ENCODE measurements around the gene ZC3H7A. TPM values are rescaled to one million over a fixed set of nuclear protein-coding genes. Genes with fewer than 3 reads are reported as not detected.

ZC3H7A gene
- total and polyA plus RNA-seq, 2 of the 13 experiments (the other 11 are each of a cell fraction or from before 2014, with no cell fraction given): 29.2 to 36.8 TPM

DNA sequence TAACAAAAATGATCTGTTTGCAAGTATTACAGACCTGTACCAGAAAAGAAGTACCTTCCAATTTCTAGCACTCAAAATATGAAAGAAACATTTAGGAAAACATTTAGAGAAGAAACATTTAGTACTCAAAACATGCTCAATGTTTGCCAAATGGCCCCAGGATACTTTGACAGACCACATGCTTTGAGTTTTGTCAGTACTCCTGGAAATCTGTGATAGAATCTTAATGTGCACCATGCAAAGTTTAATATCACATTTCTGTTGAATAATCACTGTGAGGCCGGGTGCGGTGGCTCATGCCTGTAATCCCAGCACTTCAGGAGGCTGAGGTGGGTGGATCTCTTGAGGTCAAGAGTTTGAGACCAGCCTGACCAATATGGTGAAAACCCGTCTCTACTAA lies 8.5 kb upstream of the ZC3H7A start:
- no peak for FAIRE-seq
- no peak for ATAC-seq
- no peak overlapping the region for H3K4me3 ChIP-seq (replicated peaks in 1 of 3; ENCODE audit: insufficient read depth in 1 of 3, low read depth in 2 of 3, low read length in 3 of 3)
- intact Hi-C loops (cut with micrococcal nuclease; ENCODE audit: unreplicated experiment): no loop called here
- WGBS (ENCODE audit: low lambda C conversion rate): 39% methylated on average over 3 of the region's 3 CpGs
- no peak for DNase-seq (ENCODE audit: low spot score)
- ChIA-PET CTCF (ENCODE audit: low intra/inter-chr PET ratio, low total read pairs) (no interaction called here), POLR2A (interaction anchor here (9.0 kb wide), 1 partner anchor 8 kb away, joined by 121 read pairs; the partner anchor contains the start of gene ZC3H7A)
- no peak overlapping the region for H2AFZ ChIP-seq (ENCODE audit: low read length)
- in situ Hi-C loops (cut with HindIII; ENCODE audit: extremely low pct_ligation_motif_present, low pct_unique_long_range_greater_than_20kb): no loop called here
- H3K4me2 ChIP-seq (ENCODE audit: low read depth, low read length): no peak overlapping the region
- no peak overlapping the region for H3K27ac ChIP-seq (ENCODE audit: extremely low read length, insufficient read depth, low read length)
- H4K20me1 ChIP-seq (ENCODE audit: insufficient read depth, low read length): no peaks in the 10 kb centered on the region
- no peaks in the 10 kb centered on the region for H3K36me3 ChIP-seq (replicated peaks in 1 of 2; ENCODE audit: control insufficient read depth in 1 of 2, insufficient read depth in 2 of 2, low read length in 2 of 2)
- H3K79me2 ChIP-seq (ENCODE audit: insufficient read depth, low read length): no peaks in the 10 kb centered on the region
- TF ChIP-seq GTF3A (CRISPR knock-in tag; conservative IDR thresholded peaks at IDR 0.05) (no peak), TMF1 (CRISPR knock-in tag; IDR thresholded peaks at IDR 0.05; ENCODE audit: low read depth) (0 out of 2 replicates have a peak, but pooled peaks have one; percentile 44)
- no peaks in the 10 kb centered on the region for H3K9me3 ChIP-seq (ENCODE audit: low read length)
- no peaks in the 10 kb centered on the region; a peak in 1 of 5 replicates for H3K27me3 ChIP-seq (ENCODE audit: control insufficient read depth in 1 of 2, insufficient read depth in 2 of 2, low read length in 2 of 2)
- peaks cover 33% of the 10 kb centered on the region for H3K4me1 ChIP-seq (ENCODE audit: insufficient read depth, low read length)
- H3K9ac ChIP-seq (ENCODE audit: insufficient read depth, low read depth, low read length): no peak overlapping the region
- BruUV-seq (replicated peaks): no TSS peak

DNA sequence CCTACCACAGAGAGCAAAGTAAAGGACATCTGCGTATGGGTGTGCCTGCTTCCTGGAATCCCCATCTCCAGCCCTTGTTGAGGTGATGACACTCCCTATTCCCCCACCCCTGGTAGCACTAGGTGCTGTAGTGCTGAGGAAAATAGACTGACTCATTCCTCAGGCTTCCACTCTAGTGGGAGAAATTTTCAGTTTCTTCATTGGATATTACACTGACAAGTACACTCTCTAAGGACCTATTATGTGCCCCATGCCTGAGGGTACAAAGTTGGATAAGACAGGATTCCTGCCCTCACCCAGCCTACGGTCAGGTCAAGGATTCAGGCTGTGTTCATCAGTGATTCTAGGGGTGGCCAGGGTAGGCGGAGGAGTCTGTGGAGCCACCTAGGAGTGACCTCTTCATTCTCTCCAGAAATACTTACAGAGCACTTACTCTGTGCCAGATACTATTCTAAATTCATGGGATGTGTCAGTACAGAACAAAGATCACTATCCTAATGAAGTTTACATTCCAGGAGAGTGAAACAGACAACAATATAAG lies 4.5 kb upstream of the ZC3H7A start:
- intact Hi-C loops (cut with micrococcal nuclease; ENCODE audit: unreplicated experiment) (no loop called here), in situ Hi-C loops (cut with HindIII; ENCODE audit: extremely low pct_ligation_motif_present, low pct_unique_long_range_greater_than_20kb) (no loop called here)
- H2AFZ ChIP-seq (ENCODE audit: low read length): no peak overlapping the region
- FAIRE-seq (no peak), ATAC-seq (no peak), DNase-seq (ENCODE audit: low spot score) (no peak)
- no peaks in the 10 kb centered on the region for H3K9me3 ChIP-seq (ENCODE audit: low read length)
- H3K4me2 ChIP-seq (ENCODE audit: low read depth, low read length): no peak overlapping the region
- H3K27ac ChIP-seq (ENCODE audit: extremely low read length, insufficient read depth, low read length): no peak overlapping the region
- H3K27me3 ChIP-seq (ENCODE audit: control insufficient read depth in 1 of 2, insufficient read depth in 2 of 2, low read length in 2 of 2): no peaks in the 10 kb centered on the region; a peak in 1 of 5 replicates
- no peak overlapping the region for H3K9ac ChIP-seq (ENCODE audit: insufficient read depth, low read depth, low read length)
- ChIA-PET CTCF (ENCODE audit: low intra/inter-chr PET ratio, low total read pairs) (no interaction called here), POLR2A (no interaction called here)
- H4K20me1 ChIP-seq (ENCODE audit: insufficient read depth, low read length): no peaks in the 10 kb centered on the region
- H3K4me1 ChIP-seq (ENCODE audit: insufficient read depth, low read length): peaks cover 40% of the 10 kb centered on the region
- H3K4me3 ChIP-seq (replicated peaks in 1 of 3; ENCODE audit: insufficient read depth in 1 of 3, low read depth in 2 of 3, low read length in 3 of 3): no peak overlapping the region
- 62% methylated on average over 3 of the region's 3 CpGs for WGBS (ENCODE audit: low lambda C conversion rate)
- H3K79me2 ChIP-seq (ENCODE audit: insufficient read depth, low read length): peaks cover 25% of the 10 kb centered on the region
- no TSS peak for BruUV-seq (replicated peaks)
- H3K36me3 ChIP-seq (replicated peaks in 1 of 2; ENCODE audit: control insufficient read depth in 1 of 2, insufficient read depth in 2 of 2, low read length in 2 of 2): no peaks in the 10 kb centered on the region
- TF ChIP-seq SIX4 (CRISPR knock-in tag; IDR thresholded peaks at IDR 0.05) (no peak), PHF21A (CRISPR knock-in tag; IDR thresholded peaks at IDR 0.05) (no peak), GABPB1 (CRISPR knock-in tag; IDR thresholded peaks at IDR 0.05) (no peak), ZNF746 (CRISPR knock-in tag; IDR thresholded peaks at IDR 0.05) (no peak), RFX3 (CRISPR knock-in tag; IDR thresholded peaks at IDR 0.05) (no peak), ZFP41 (CRISPR knock-in tag; IDR thresholded peaks at IDR 0.05; ENCODE audit: borderline replicate concordance) (no peak), SSRP1 (CRISPR knock-in tag; IDR thresholded peaks at IDR 0.05) (no peak), ZSCAN21 (CRISPR knock-in tag; IDR thresholded peaks at IDR 0.05; ENCODE audit: borderline replicate concordance) (no peak), KAT2B (IDR thresholded peaks at IDR 0.05; ENCODE audit: borderline replicate concordance, low read depth, low read length) (no peak), NONO (IDR thresholded peaks at IDR 0.05) (no peak), NONO (CRISPR knock-in tag; conservative IDR thresholded peaks at IDR 0.05) (peak; percentile 57; the same call in 1 of the 2 replicates), PHF20 (CRISPR knock-in tag; IDR thresholded peaks at IDR 0.05) (no peak), ZNF713 (CRISPR knock-in tag; IDR thresholded peaks at IDR 0.05) (no peak), ZC3H13 (CRISPR knock-in tag; IDR thresholded peaks at IDR 0.05) (peak; percentile 84), ZFP90 (CRISPR knock-in tag; IDR thresholded peaks at IDR 0.05; ENCODE audit: borderline replicate concordance) (no peak)
- TF ChIP-seq, protein P1, sequence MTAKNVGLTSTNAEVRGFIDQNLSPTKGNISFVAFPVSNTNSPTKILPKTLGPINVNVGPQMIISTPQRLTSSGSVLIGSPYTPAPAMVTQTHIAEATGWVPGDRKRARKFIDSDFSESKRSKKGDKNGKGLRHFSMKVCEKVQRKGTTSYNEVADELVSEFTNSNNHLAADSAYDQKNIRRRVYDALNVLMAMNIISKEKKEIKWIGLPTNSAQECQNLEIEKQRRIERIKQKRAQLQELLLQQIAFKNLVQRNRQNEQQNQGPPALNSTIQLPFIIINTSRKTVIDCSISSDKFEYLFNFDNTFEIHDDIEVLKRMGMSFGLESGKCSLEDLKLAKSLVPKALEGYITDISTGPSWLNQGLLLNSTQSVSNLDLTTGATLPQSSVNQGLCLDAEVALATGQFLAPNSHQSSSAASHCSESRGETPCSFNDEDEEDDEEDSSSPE (CRISPR knock-in tag; IDR thresholded peaks at IDR 0.05): no peak
- TF ChIP-seq, protein P2, sequence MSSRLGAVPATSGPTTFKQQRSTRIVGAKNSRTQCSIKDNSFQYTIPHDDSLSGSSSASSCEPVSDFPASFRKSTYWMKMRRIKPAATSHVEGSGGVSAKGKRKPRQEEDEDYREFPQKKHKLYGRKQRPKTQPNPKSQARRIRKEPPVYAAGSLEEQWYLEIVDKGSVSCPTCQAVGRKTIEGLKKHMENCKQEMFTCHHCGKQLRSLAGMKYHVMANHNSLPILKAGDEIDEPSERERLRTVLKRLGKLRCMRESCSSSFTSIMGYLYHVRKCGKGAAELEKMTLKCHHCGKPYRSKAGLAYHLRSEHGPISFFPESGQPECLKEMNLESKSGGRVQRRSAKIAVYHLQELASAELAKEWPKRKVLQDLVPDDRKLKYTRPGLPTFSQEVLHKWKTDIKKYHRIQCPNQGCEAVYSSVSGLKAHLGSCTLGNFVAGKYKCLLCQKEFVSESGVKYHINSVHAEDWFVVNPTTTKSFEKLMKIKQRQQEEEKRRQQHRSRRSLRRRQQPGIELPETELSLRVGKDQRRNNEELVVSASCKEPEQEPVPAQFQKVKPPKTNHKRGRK (CRISPR knock-in tag; IDR thresholded peaks at IDR 0.05): no peak

Data from HepG2 (cell line).